ENCODE data around the gene PCDHB11. TPM values are rescaled to one million over a fixed set of nuclear protein-coding genes. Genes with fewer than 3 reads are reported as not detected.
"Not testable (repeated sequence)": the region's sequence is repeated elsewhere in the genome, so short reads cannot be mapped to it uniquely, and the experiment has no call there.

PCDHB11 gene
- total RNA-seq, 1 experiment from 2014 or later: 14.2 TPM

DNA sequence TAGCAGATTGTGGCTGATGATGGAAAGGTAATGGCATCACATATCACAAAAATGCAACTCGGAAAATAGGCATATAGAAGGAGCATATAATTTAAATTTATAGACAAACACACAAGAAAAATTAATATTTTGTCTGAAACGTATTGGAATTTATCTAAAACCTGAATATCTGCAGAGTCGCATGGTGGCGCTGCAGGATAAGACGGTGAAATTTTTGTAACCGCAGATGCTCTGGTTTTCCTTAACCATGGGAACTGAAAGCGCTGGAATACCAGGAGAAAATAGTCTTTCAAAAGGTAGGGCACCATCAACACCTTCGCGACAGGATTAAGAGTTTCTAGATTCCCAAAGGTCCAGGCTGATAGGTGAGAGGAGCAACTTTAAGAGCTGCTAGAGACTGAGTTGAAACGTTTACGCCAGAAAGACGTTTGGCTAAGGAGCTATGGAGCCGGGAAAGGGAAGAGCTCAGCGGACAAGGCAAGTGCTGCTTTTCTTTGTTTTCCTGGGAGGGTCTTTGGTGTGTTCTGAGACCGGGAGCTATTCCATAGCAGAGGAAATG lies 34.8 kb downstream of the PCDHB11 start:
- no peaks in the 10 kb centered on the region for H3K27me3 ChIP-seq (replicated peaks; ENCODE audit: insufficient read depth, low read depth, low read length, poor library complexity)
- BruUV-seq (replicated peaks): no TSS peak
- POLR2A ChIA-PET (ENCODE audit: low non-redundant PET): no interaction called here
- peaks cover 49% of the 10 kb centered on the region for H3K9me3 ChIP-seq (ENCODE audit: low read depth, low read length, poor library complexity, severe bottlenecking)
- no peaks in the 10 kb centered on the region for H3K4me1 ChIP-seq (ENCODE audit: insufficient read depth, low read length, poor library complexity, severe bottlenecking)
- no peak overlapping the region for H3K4me3 ChIP-seq (ENCODE audit: low read depth, low read length, poor library complexity, severe bottlenecking)
- TF ChIP-seq EZH2 (IDR thresholded peaks at IDR 0.05; ENCODE audit: borderline replicate concordance, low read depth, low read length, poor library complexity, severe bottlenecking): no peak
- TF ChIP-seq, protein P1, sequence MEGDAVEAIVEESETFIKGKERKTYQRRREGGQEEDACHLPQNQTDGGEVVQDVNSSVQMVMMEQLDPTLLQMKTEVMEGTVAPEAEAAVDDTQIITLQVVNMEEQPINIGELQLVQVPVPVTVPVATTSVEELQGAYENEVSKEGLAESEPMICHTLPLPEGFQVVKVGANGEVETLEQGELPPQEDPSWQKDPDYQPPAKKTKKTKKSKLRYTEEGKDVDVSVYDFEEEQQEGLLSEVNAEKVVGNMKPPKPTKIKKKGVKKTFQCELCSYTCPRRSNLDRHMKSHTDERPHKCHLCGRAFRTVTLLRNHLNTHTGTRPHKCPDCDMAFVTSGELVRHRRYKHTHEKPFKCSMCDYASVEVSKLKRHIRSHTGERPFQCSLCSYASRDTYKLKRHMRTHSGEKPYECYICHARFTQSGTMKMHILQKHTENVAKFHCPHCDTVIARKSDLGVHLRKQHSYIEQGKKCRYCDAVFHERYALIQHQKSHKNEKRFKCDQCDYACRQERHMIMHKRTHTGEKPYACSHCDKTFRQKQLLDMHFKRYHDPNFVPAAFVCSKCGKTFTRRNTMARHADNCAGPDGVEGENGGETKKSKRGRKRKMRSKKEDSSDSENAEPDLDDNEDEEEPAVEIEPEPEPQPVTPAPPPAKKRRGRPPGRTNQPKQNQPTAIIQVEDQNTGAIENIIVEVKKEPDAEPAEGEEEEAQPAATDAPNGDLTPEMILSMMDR (conservative IDR thresholded peaks at IDR 0.05; ENCODE audit: low read depth, low read length): peak; percentile 46; the same call in 1 of the 2 replicates
- intact Hi-C loops (cut with micrococcal nuclease; ENCODE audit: unreplicated experiment): no loop called here
- CTCF ChIA-PET: interaction anchor here (0.6 kb wide), 1 partner anchor 358 kb away, joined by 5 read pairs; no protein-coding TSS in a partner anchor
- no peaks in the 10 kb centered on the region for H3K36me3 ChIP-seq (ENCODE audit: insufficient read depth, low read length, poor library complexity, severe bottlenecking)
- no peak for DNase-seq (ENCODE audit: low spot score)
- no peak overlapping the region for H3K27ac ChIP-seq (ENCODE audit: low read depth, low read length, poor library complexity, severe bottlenecking)

DNA sequence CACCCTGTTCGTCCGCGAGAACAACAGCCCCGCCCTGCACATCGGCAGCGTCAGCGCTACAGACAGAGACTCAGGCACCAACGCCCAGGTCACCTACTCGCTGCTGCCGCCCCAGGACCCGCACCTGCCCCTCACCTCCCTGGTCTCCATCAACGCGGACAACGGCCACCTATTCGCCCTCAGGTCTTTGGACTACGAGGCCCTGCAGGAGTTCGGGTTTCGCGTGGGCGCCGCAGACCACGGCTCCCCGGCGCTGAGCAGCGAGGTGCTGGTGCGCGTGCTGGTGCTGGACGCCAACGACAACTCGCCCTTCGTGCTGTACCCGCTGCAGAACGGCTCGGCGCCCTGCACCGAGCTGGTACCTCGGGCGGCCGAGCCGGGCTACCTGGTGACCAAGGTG lies 36.5 kb downstream of the PCDHB11 start:
- H3K9me3 ChIP-seq (ENCODE audit: low read depth, low read length, poor library complexity, severe bottlenecking): peaks cover 39% of the 10 kb centered on the region
- H3K4me3 ChIP-seq (ENCODE audit: low read depth, low read length, poor library complexity, severe bottlenecking); H3K27ac ChIP-seq (ENCODE audit: low read depth, low read length, poor library complexity, severe bottlenecking); intact Hi-C loops (cut with micrococcal nuclease; ENCODE audit: unreplicated experiment); BruUV-seq (replicated peaks); DNase-seq (ENCODE audit: low spot score); POLR2A ChIA-PET (ENCODE audit: low non-redundant PET); H3K4me1 ChIP-seq (ENCODE audit: insufficient read depth, low read length, poor library complexity, severe bottlenecking); CTCF ChIA-PET; H3K36me3 ChIP-seq (ENCODE audit: insufficient read depth, low read length, poor library complexity, severe bottlenecking); H3K27me3 ChIP-seq (replicated peaks; ENCODE audit: insufficient read depth, low read depth, low read length, poor library complexity): not testable (repeated sequence)

DNA sequence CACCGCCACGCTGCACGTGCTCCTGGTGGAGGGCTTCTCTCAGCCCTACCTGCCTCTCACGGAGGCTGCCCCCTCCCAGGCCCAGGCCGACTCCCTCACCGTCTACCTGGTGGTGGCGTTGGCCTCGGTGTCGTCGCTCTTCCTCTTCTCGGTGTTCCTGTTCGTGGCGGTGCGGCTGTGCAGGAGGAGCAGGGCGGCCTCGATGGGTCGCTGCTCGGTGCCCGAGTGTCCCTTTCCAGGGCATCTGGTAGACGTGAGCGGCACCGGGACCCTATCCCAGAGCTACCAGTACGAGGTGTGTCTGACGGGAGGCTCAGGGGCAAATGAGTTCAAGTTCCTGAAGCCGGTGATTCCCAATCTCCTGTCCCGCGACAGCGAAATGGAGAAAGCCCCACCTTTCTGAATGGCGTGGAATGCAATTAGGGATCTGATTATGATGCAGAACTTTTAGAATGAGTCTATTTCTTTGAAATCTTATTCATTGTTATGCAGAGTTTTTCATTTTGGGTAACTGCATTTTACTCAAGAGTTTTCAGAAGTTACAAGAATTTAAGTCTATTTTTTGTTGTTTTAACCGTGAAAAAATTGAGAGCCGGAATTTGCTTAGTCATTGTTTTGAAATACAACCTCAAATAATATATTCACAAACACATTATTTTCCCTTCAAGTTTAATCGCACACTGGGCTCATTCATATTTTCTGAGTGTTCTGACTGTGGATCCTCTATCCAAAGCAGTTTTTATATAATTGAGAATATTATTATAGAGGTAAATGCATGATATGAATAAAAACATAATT lies 37.3 kb downstream of the PCDHB11 start:
- Histone ChIP-seq H3K27me3 (replicated peaks; ENCODE audit: insufficient read depth, low read depth, low read length, poor library complexity) (no peaks in the 10 kb centered on the region), H3K4me3 (ENCODE audit: low read depth, low read length, poor library complexity, severe bottlenecking) (no peak overlapping the region), H3K9me3 (ENCODE audit: low read depth, low read length, poor library complexity, severe bottlenecking) (peaks cover 34% of the 10 kb centered on the region), H3K27ac (ENCODE audit: low read depth, low read length, poor library complexity, severe bottlenecking) (no peak overlapping the region), H3K36me3 (ENCODE audit: insufficient read depth, low read length, poor library complexity, severe bottlenecking) (no peaks in the 10 kb centered on the region), H3K4me1 (ENCODE audit: insufficient read depth, low read length, poor library complexity, severe bottlenecking) (no peaks in the 10 kb centered on the region)
- TF ChIP-seq, protein P1 (conservative IDR thresholded peaks at IDR 0.05; ENCODE audit: low read depth, low read length): no peak
- TF ChIP-seq EZH2 (IDR thresholded peaks at IDR 0.05; ENCODE audit: borderline replicate concordance, low read depth, low read length, poor library complexity, severe bottlenecking): no peak
- DNase-seq (ENCODE audit: low spot score): no peak
- BruUV-seq (replicated peaks): no TSS peak
- POLR2A ChIA-PET (ENCODE audit: low non-redundant PET): no interaction called here
- intact Hi-C loops (cut with micrococcal nuclease; ENCODE audit: unreplicated experiment): no loop called here
- CTCF ChIA-PET: no interaction called here
